SK-N-SH (cell line): ENCODE results near the gene SPATA3.

Experiments used
- CTCF ChIP-seq: fragments of 200-600 bp; sonication (generic); IDR thresholded peaks from 2 replicates; pipeline ENCODE4 v1.6.1; 2017; ENCODE audit warnings: antibody characterized with exemption, mild to moderate bottlenecking, moderate library complexity
- EP300 ChIP-seq, 2 experiments: IDR thresholded peaks; 2 replicates each; pipeline versions ENCODE4 v1.4.0 to v1.6.1; 2012; ENCODE audit warnings: borderline replicate concordance in 1 of 2, low read depth in 1 of 2, low read length in 1 of 2
- EZH2phosphoT487 ChIP-seq: fragments of 200-600 bp; sonication (generic); IDR thresholded peaks from 2 replicates; pipeline ENCODE4 v1.6.1; 2017; ENCODE audit warnings: low read depth, mixed run types, mild to moderate bottlenecking, antibody characterized with exemption, moderate library complexity, borderline replicate concordance
- FOSL2 ChIP-seq: IDR thresholded peaks from 2 replicates; pipeline ENCODE4 v1.4.0; 2012; ENCODE audit warnings: low read depth, mild to moderate bottlenecking, moderate library complexity, borderline replicate concordance
- IRF3 ChIP-seq: fragments of 150-350 bp; IDR thresholded peaks from 2 replicates; pipeline ENCODE4 v1.6.1; 2016; ENCODE audit warnings: mild to moderate bottlenecking, low read depth, low read length
- JUND ChIP-seq: IDR thresholded peaks from 2 replicates; pipeline ENCODE4 v1.4.0; 2012
- NFIC ChIP-seq: IDR thresholded peaks from 2 replicates; pipeline ENCODE4 v1.4.0; 2012; ENCODE audit warnings: borderline replicate concordance
- POLR2AphosphoS5 ChIP-seq: IDR thresholded peaks from 2 replicates; pipeline ENCODE4 v1.6.1; 2012; ENCODE audit warnings: low read depth, low read length
- RCOR1 ChIP-seq: fragments of 150-350 bp; IDR thresholded peaks from 2 replicates; pipeline ENCODE4 v1.6.1; 2017; ENCODE audit warnings: antibody characterized with exemption, low read length
- REST ChIP-seq: IDR thresholded peaks from 2 replicates; pipeline ENCODE4 v1.6.1; 2012; ENCODE audit warnings: mild to moderate bottlenecking, low read depth, low read length, moderate library complexity
- SIN3A ChIP-seq: IDR thresholded peaks from 2 replicates; pipeline ENCODE4 v1.6.1; 2012; ENCODE audit warnings: low read depth, mild to moderate bottlenecking, low read length, moderate library complexity, borderline replicate concordance
- TAF1 ChIP-seq: IDR thresholded peaks from 2 replicates; pipeline ENCODE4 v1.6.1; 2012; ENCODE audit warnings: low read depth, mild to moderate bottlenecking, low read length, moderate library complexity, borderline replicate concordance
- YY1 ChIP-seq: IDR thresholded peaks from 2 replicates; pipeline ENCODE4 v1.4.0; 2012; ENCODE audit warnings: low read depth, mild to moderate bottlenecking
- ZBTB33 ChIP-seq: IDR thresholded peaks from 2 replicates; pipeline ENCODE4 v1.4.0; 2012; ENCODE audit warnings: low read depth, borderline replicate concordance

GRCh38 chr2:231036578-231037106 is 40.7 kb downstream of the SPATA3 start:
- TF ChIP-seq CTCF (no peak), YY1 (no peak), JUND (no peak), REST (no peak), ZBTB33 (no peak), POLR2AphosphoS5 (no peak), IRF3 (no peak), RCOR1 (no peak), SIN3A (no peak), EP300 (IDR thresholded peaks at IDR 0.05; ENCODE audit: borderline replicate concordance in 1 of 2, low read depth in 1 of 2, low read length in 1 of 2) (no peak), FOSL2 (no peak), EZH2phosphoT487 (no peak), NFIC (no peak), TAF1 (no peak)
